Measurements from ENCODE around the gene ZNF71. TPM values are rescaled to one million over a fixed set of nuclear protein-coding genes. Genes with fewer than 3 reads are reported as not detected.

ZNF71 gene
- total RNA-seq, 6 donors from 2014 or later, result 4.0 to 11.5 (median 7.4) TPM

GRCh38 chr19:56597696-56598095 lies 2.6 kb downstream of the ZNF71 start:
- H3K36me3 ChIP-seq, result peaks cover 0 to 18% (median 10%) of the 10 kb centered on the region in 4 donors
- H3K9me3 ChIP-seq, result peaks cover 0 to 10% (median 4%) of the 10 kb centered on the region in 4 donors
- TF ChIP-seq POLR2AphosphoS5 (IDR thresholded peaks at IDR 0.05) (no peak), EP300 (IDR thresholded peaks at IDR 0.05) (no peak), CTCF (IDR thresholded peaks at IDR 0.05) (no peak), POLR2A (IDR thresholded peaks at IDR 0.05) (no peak)
- ATAC-seq (ENCODE audit: low FRiP score in 2 of 2) (no peak), DNase-seq (no peak)
- WGBS, 2 donors, result 89 to 95% methylated on average over 4 of the region's 4 CpGs
- H3K27ac ChIP-seq, result no peak overlapping the region
- no peak overlapping the region for H3K4me3 ChIP-seq
- peaks cover 6 to 18% (median 12%) of the 10 kb centered on the region in 4 donors for H3K4me1 ChIP-seq
- H3K27me3 ChIP-seq, result no peaks in the 10 kb centered on the region

GRCh38 chr19:56601375-56601774 lies 6.3 kb downstream of the ZNF71 start:
- DNase-seq (no peak), ATAC-seq (ENCODE audit: low FRiP score in 2 of 2) (peak in 1 of 2 donors; percentile 43)
- H3K9me3 ChIP-seq, result peaks cover 13 to 38% (median 26%) of the 10 kb centered on the region in 4 donors
- no peaks in the 10 kb centered on the region for H3K27me3 ChIP-seq
- WGBS, 2 donors, result 93% methylated on average over 3 of the region's 3 CpGs; no CpG with 5 or more reads in 1 of the 2 donors
- no peak overlapping the region for H3K4me3 ChIP-seq
- TF ChIP-seq POLR2A (IDR thresholded peaks at IDR 0.05) (no peak), POLR2AphosphoS5 (IDR thresholded peaks at IDR 0.05) (no peak), CTCF (IDR thresholded peaks at IDR 0.05) (no peak), EP300 (IDR thresholded peaks at IDR 0.05) (no peak)
- H3K36me3 ChIP-seq, result peaks cover 0 to 23% (median 11%) of the 10 kb centered on the region in 4 donors
- H3K4me1 ChIP-seq, result peaks cover under 1 to 7% (median 3%) of the 10 kb centered on the region in 4 donors
- no peak overlapping the region for H3K27ac ChIP-seq

GRCh38 chr19:56603829-56604228 lies 8.7 kb downstream of the ZNF71 start:
- DNase-seq (no peak), ATAC-seq (ENCODE audit: low FRiP score in 2 of 2) (no peak)
- H3K36me3 ChIP-seq, result peaks cover 0 to 23% (median 11%) of the 10 kb centered on the region in 4 donors
- no peak for TF ChIP-seq POLR2A (IDR thresholded peaks at IDR 0.05)
- no peak for TF ChIP-seq EP300 (IDR thresholded peaks at IDR 0.05)
- TF ChIP-seq POLR2AphosphoS5 (IDR thresholded peaks at IDR 0.05), result no peak
- H3K4me1 ChIP-seq, result no peaks in the 10 kb centered on the region
- no peak overlapping the region for H3K4me3 ChIP-seq
- peaks cover 20 to 55% (median 43%) of the 10 kb centered on the region in 4 donors for H3K9me3 ChIP-seq
- 83 to 92% methylated on average over 6 of the region's 6 CpGs for WGBS, 2 donors
- H3K27me3 ChIP-seq, result no peaks in the 10 kb centered on the region
- no peak overlapping the region for H3K27ac ChIP-seq

GRCh38 chr19:56608274-56608964 lies 13.3 kb downstream of the ZNF71 start:
- WGBS, 2 donors, result 76 to 78% methylated on average over 8 of the region's 8 CpGs
- Histone ChIP-seq H3K9me3 (peaks cover 41 to 78% (median 64%) of the 10 kb centered on the region in 4 donors), H3K4me1 (no peaks in the 10 kb centered on the region), H3K27ac (no peak overlapping the region), H3K36me3 (peaks cover 0 to 18% (median 2%) of the 10 kb centered on the region in 4 donors), H3K4me3 (no peak overlapping the region), H3K27me3 (no peaks in the 10 kb centered on the region)
- DNase-seq (no peak), ATAC-seq (ENCODE audit: low FRiP score in 2 of 2) (no peak)
- TF ChIP-seq CTCF (IDR thresholded peaks at IDR 0.05), result no peak
- no peak for TF ChIP-seq EP300 (IDR thresholded peaks at IDR 0.05)
- no peak for TF ChIP-seq POLR2A (IDR thresholded peaks at IDR 0.05)
- TF ChIP-seq POLR2AphosphoS5 (IDR thresholded peaks at IDR 0.05), result no peak

- H3K4me1 ChIP-seq, result no peaks in the 10 kb centered on the region
- peaks cover 39 to 79% (median 62%) of the 10 kb centered on the region in 4 donors for H3K9me3 ChIP-seq
- H3K36me3 ChIP-seq, result peaks cover 0 to 29% (median 0%) of the 10 kb centered on the region in 4 donors
- H3K4me3 ChIP-seq, result no peak overlapping the region
- DNase-seq, result no peak
- H3K27me3 ChIP-seq, result no peaks in the 10 kb centered on the region
- ATAC-seq (ENCODE audit: low FRiP score in 2 of 2), result no peak
- H3K27ac ChIP-seq, result no peak overlapping the region
- 74 to 79% methylated on average over 8 of the region's 8 CpGs for WGBS, 2 donors
- no peak for TF ChIP-seq POLR2A (IDR thresholded peaks at IDR 0.05)
- no peak for TF ChIP-seq EP300 (IDR thresholded peaks at IDR 0.05)
- TF ChIP-seq CTCF (IDR thresholded peaks at IDR 0.05), result no peak
- no peak for TF ChIP-seq POLR2AphosphoS5 (IDR thresholded peaks at IDR 0.05)
These were observed 16.2 kb downstream of the ZNF71 start for GRCh38 chr19:56611288-56611687.

Measured in upper lobe of left lung (tissue), 6 donors.